A549 (cell line): ENCODE data around the gene PNMT.

Source experiments
- CEBPB ChIP-seq, 2 experiments: fragments of >200 bp in 1 of 2; sonication (Bioruptor Twin) in 1 of 2; formaldehyde crosslinking in 1 of 2; IDR thresholded peaks; 2 replicates each; pipeline ENCODE4 v1.6.1; 2012 to 2016
- KDM1A ChIP-seq: fragments of 200-600 bp; sonication (generic); IDR thresholded peaks from 2 replicates; pipeline ENCODE4 v1.6.1; 2016; ENCODE audit warnings: low read depth, mild to moderate bottlenecking
- POLR2A ChIP-seq: IDR thresholded peaks from 2 replicates; pipeline ENCODE4 v1.6.1; 2012; ENCODE audit warnings: mild to moderate bottlenecking, low read length
- RFX5 ChIP-seq: fragments of 450-650 bp; IDR thresholded peaks from 2 replicates; pipeline ENCODE4 v1.7.1; 2014; ENCODE audit warnings: antibody characterized with exemption, mild to moderate bottlenecking, moderate library complexity
- TF ChIP-seq, protein P1 (sequence below): fragments of >200 bp; sonication (Bioruptor Twin); formaldehyde crosslinking; IDR thresholded peaks from 3 replicates; pipeline ENCODE4 v1.5.1; 2016
- TF ChIP-seq, protein P2 (sequence below): fragments of 200-600 bp; sonication (generic); IDR thresholded peaks from 2 replicates; pipeline ENCODE4 v1.6.1; 2016; ENCODE audit warnings: antibody characterized with exemption, mild to moderate bottlenecking, moderate library complexity

DNA sequence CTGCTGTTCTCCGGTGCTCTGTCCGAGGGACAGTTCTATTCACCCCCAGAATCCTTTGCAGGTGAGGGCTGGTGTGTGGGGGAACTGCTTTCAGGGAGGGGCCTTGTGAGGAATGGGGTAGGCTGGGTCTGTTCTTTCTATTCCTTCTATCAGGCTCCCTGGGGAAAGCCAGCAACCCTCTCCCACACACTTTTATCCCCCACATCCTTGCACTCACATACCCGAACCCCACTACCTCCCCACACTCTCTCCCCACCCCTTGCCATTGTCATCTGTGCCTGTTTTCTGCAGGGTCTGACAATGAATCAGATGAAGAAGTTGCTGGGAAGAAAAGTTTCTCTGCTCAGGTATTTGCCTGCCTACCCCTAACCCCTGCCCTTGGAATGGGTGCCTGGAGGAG is 9.5 kb upstream of the PNMT start:
- TF ChIP-seq CEBPB (IDR thresholded peaks at IDR 0.05) (no peak), KDM1A (no peak), POLR2A (no peak), RFX5 (no peak)
- TF ChIP-seq, protein P1, sequence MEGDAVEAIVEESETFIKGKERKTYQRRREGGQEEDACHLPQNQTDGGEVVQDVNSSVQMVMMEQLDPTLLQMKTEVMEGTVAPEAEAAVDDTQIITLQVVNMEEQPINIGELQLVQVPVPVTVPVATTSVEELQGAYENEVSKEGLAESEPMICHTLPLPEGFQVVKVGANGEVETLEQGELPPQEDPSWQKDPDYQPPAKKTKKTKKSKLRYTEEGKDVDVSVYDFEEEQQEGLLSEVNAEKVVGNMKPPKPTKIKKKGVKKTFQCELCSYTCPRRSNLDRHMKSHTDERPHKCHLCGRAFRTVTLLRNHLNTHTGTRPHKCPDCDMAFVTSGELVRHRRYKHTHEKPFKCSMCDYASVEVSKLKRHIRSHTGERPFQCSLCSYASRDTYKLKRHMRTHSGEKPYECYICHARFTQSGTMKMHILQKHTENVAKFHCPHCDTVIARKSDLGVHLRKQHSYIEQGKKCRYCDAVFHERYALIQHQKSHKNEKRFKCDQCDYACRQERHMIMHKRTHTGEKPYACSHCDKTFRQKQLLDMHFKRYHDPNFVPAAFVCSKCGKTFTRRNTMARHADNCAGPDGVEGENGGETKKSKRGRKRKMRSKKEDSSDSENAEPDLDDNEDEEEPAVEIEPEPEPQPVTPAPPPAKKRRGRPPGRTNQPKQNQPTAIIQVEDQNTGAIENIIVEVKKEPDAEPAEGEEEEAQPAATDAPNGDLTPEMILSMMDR: no peak
- TF ChIP-seq, protein P2, sequence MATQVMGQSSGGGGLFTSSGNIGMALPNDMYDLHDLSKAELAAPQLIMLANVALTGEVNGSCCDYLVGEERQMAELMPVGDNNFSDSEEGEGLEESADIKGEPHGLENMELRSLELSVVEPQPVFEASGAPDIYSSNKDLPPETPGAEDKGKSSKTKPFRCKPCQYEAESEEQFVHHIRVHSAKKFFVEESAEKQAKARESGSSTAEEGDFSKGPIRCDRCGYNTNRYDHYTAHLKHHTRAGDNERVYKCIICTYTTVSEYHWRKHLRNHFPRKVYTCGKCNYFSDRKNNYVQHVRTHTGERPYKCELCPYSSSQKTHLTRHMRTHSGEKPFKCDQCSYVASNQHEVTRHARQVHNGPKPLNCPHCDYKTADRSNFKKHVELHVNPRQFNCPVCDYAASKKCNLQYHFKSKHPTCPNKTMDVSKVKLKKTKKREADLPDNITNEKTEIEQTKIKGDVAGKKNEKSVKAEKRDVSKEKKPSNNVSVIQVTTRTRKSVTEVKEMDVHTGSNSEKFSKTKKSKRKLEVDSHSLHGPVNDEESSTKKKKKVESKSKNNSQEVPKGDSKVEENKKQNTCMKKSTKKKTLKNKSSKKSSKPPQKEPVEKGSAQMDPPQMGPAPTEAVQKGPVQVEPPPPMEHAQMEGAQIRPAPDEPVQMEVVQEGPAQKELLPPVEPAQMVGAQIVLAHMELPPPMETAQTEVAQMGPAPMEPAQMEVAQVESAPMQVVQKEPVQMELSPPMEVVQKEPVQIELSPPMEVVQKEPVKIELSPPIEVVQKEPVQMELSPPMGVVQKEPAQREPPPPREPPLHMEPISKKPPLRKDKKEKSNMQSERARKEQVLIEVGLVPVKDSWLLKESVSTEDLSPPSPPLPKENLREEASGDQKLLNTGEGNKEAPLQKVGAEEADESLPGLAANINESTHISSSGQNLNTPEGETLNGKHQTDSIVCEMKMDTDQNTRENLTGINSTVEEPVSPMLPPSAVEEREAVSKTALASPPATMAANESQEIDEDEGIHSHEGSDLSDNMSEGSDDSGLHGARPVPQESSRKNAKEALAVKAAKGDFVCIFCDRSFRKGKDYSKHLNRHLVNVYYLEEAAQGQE: no peak
